GM18520 (cell line): ENCODE data around the gene SIGLEC5.
"Not testable (repeated sequence)": the region's sequence is repeated elsewhere in the genome, so short reads cannot be mapped to it uniquely, and the experiment has no call there.

Experiments
- ATAC-seq: cut with Tn5 transposase; IDR thresholded peaks from one replicate; pipeline ENCODE4 v1.9.1; 2021; ENCODE audit not compliant: unreplicated experiment

SIGLEC5 gene, protein sequence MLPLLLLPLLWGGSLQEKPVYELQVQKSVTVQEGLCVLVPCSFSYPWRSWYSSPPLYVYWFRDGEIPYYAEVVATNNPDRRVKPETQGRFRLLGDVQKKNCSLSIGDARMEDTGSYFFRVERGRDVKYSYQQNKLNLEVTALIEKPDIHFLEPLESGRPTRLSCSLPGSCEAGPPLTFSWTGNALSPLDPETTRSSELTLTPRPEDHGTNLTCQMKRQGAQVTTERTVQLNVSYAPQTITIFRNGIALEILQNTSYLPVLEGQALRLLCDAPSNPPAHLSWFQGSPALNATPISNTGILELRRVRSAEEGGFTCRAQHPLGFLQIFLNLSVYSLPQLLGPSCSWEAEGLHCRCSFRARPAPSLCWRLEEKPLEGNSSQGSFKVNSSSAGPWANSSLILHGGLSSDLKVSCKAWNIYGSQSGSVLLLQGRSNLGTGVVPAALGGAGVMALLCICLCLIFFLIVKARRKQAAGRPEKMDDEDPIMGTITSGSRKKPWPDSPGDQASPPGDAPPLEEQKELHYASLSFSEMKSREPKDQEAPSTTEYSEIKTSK

DNA sequence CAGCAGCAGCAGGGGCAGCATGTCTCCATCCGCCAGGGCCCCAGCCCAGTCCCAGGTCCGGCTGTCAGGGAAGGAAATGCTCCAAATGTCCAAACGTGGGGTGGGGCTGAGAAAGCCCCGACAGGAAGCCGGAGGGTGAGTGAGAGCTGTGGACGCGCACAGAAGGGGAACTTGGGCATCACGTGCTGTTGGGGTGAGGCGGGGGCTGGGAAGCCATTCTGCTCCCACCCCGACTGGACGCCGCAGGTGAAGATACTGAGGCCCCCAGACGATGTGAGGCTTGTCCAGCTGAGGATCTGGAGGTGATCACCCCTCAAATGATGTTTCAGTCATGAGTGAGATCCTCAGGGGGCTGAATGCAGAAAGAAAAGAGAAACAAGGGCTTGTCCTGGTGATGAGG, at the start of gene SIGLEC5:
Gene SIGLEC5 (minus strand): TSS at position 87 of the 400 bp plus-strand sequence. CDS start 66 bp downstream, at position 21.
- ATAC-seq, result not testable (repeated sequence)

DNA sequence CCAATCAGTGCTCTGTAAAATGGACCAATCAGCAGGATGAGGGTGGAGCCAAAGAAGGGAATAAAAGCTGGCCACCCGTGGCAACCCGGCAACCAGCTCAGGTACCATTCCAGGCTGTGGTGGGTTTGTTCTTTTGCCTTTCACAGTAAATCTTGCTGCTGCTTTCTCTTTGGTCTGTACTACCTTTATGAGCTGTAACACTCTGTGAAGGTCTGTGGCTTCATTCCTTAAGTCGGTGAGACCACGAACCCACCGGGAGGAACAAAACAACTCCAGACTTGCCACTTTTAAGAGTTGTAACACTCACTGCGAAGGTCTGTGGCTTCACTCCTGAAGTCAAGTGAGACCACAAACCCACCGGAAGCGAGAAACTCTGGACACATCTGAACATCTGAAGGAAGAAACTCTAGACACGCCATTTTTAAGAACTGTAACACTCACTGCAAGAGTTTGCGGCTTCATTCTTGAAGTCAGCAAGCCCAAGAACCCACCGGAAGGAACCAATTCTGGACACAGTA, 46.4 kb upstream of the SIGLEC5 start:
- ATAC-seq, result no peak

DNA sequence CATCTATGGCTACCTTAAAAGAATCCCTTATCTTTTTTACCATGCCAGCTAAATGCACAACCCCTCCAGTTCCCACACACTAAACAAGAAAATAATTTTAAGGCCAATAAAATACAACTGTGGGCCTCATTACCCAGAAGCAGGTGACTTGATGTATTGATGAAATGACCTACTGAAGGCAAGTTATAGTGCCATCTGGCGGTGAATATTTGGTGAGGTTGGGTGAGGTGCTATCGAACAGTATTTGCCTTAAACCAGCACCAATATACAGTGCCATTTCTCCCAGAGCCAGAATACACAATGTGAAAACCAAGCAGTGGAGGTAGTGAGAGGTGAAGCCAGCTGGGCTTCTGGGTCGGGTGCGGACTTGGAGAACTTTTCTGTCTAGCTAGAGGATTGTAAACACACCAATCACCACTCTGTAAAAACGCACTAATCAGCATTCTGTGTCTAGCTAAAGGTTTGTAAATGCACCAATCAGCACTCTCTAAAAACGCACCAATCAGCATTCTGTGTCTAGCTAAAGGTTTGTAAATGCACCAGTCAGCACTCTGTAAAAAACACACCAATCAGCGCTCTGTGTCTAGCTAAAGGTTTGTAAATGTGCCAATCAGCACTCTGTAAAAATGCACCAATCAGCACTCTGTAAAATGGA, 45.8 kb upstream of the SIGLEC5 start:
- not testable (repeated sequence) for ATAC-seq

DNA sequence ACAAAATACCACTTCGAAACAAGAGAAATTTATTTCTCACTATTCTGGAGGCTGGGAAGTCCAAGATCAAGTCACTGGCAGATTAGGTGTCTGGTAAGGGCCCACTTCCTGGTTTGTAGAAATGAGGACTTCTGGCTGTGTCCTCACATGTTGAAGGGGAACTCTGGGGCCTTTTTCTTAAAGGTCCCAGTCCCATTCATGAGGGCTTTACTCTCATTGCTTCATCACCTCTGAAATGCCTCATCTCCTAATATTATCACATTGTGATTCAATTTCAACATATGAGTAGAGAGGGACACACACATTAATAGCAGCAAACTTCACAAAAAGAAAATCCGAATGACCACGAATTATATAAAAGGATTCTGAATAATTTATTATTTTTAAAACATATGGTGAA, 38.0 kb upstream of the SIGLEC5 start:
- ATAC-seq, result no peak

DNA sequence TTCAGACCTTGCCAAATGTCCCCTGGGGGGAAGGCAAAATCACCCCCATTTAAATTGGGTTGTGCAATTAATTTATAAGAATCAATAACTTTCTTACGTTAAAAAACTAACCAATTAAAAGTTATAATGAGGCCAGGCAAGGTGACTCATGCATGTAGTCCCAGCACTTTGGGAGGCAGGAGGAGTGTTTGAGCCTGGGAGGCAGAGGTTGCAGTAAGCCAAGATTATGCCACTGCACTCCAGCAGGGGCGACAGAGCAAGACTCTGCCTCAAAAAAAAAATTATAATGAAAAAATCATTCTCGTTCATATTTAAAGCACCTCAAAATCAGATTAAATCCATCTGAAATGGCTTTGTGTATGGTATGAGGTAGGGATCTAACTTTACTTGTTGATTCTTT, 34.8 kb upstream of the SIGLEC5 start:
- ATAC-seq, result no peak

DNA sequence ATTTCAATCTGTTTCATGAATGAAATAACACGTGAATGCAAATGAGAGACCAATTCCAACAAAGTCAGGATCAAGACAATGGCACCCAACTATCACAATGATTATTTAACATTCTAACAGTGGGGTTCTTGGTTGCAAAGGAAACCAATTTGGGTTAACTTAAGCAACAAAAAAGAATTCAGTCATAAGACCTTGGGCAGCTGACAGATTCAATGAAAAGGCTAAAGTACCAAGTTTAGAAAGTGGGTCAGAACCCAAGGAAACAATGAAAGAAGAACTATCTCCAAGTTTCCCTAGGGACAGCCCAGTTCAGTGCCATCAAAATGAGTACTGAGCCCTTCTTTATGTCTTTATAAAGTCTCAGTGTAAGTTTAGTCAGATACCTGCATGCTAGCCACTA, 33.9 kb upstream of the SIGLEC5 start:
- ATAC-seq, result no peak

DNA sequence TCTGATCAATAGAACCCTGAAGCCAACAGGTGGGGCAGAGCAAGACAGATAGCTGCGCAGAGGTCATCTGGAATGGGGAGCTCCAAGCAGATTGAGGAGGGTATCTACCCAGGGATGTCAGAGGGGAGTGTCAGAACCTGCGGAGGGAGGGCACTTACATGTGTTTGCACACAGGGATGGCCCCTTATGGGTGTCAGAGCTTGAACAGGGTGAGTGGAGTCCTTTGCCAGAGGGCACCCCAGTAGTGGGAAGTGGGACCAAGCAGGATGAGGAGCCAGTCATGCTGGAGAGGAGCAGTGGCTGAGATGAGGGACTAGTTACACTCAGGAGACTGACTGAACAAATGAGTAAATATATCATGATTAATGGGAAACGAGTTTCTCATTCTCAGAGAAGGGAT, 33.4 kb upstream of the SIGLEC5 start:
- no peak for ATAC-seq

DNA sequence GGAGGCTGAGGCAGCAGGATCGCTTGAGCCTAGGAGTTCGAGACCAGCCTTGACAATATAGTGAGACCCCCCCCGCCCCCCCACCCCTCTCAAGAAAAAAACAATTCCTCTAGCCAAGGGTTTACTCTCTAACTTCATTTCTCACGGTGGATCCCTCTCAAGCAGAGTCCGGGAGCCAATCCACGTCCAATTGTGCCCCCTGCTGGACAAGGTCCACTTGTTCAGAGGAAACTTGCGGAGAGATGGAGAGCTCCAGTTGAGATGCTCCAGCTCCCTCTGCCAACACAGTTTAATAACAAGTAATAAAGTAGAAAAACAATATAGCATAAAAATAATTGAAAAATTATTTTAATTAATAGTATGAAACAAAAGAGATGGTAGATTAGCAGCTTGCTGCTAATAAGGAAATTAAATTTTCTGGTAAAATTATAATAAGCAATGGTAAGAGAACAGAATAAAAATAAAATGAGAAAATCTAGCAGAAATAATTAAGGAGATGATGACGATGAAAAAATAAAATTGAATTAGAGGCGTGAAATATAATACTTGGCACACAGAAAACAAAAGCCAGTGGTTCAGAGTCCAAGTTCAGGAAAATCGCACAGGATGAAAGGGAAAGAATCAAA, 30.9 kb upstream of the SIGLEC5 start:
- no peak for ATAC-seq

DNA sequence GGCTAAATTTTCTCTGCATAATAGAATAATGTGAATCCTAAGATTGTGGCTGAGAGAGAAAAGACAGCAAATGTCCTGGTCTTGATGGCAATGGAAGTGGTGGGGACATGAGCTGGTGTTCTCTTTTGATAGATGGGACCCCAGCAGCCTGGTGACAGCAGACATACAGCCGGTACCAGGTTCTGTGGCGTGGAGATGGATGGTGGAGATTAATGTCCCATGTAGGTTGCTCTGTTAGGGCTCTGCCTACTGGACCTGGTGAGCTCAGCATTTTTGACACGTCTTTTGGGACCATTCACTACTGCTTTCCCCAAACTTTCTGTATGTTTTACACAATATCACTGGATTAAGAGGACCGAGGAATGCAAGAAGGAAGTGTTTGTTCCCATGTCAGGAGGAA, 24.6 kb upstream of the SIGLEC5 start:
- no peak for ATAC-seq

DNA sequence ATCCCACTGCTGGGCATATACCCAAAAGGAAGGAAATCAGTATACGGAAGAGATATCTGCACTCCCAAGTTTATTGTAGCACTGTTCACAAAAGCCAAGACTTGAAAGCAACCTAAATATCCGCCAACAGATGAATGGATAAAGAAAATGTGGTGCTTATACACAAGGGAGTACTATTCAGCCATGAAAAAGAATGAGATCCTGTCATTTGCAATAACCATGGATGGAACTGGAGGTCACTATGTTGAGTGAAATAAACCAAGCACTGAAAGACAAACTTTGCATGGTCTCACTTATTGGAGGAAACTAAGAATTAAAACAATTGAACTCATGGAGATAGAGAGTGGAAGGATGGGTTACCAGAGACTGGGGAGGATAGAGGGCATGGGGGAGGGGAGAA, 23.0 kb upstream of the SIGLEC5 start:
- no peak for ATAC-seq

DNA sequence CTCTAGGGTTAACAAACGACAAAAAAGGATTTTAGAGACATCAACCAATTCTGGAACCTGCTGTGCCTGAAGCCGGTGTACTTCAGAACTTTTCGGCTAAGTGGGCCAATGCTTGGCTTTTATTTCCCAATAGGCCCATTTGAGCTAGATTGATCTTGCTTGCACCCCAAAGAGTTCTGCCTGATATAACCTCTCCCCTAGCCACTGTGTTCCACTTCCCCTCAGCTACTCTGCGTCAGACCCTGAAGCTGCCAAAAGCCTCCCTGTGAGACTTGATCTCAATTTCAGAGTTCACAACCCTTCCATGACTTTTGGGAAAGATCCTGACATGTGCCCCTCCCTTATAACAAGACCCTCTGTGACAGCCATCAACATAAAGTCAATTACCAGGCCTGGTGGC, 22.1 kb upstream of the SIGLEC5 start:
- ATAC-seq, result no peak

DNA sequence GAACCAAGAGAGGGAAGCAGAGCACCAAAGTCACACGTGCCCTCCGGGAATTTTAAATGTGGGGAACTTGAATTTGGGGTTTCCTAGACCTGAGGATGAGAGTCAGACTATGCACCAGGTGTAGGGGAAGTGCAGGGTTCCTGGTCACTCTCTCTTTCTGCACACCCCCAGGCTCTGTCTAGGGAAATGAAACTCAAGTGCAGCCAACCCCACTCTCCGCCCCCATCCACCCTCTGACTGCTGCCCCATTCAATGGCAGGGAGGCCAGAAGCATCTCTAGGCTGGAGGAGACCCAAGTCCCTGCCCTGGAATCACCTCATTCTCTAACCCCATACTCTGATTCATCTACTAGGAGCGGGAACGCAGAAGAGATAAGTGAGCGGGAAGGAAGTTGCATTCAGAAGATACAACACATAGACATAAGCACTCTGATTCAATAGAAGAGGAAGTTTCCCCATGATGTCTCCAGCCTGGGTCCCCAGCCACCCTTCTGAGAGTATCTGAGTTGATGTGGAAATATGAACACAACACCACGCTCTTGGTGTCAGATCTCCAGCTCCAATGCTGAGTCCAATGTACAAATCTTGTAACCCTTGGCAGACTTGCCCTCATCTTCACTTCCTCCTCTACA, 21.1 kb upstream of the SIGLEC5 start:
- no peak for ATAC-seq

DNA sequence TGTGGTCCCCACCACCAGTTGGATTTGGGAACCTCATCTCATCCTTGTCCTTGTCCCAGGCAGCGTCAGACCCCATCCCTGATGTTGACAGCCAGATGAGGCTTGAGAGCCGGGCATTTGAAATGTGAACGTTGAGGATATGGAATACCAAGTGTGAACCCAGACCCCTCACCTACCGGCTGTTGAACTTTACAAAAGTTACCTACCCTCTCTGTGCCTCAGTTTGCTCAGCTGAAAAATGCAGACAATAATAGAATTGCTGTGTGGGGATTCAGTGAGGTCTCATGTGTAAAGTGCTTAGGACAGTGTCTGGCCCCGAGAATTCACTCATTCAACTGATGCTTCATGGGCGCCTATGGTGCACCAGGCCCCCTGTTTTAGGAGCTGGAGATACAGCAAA, 17.1 kb upstream of the SIGLEC5 start:
- no peak for ATAC-seq

DNA sequence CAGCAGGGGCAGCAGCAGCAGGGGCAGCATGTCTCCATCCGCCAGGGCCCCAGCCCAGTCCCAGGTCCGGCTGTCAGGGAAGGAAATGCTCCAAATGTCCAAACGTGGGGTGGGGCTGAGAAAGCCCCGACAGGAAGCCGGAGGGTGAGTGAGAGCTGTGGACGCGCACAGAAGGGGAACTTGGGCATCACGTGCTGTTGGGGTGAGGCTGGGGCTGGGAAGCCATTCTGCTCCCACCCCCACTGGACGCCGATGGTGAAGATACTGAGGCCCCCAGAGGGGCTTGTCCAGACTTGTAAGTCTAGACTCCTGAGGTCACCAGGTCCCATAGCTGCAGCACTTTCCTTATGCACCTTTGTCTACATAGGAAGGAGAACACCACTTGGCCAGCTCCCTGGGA, 16.5 kb upstream of the SIGLEC5 start, which contains the start of gene SIGLEC14:
Gene SIGLEC14 (minus strand): TSS at position 96 of the 400 bp plus-strand sequence. CDS start 66 bp downstream, at position 30.
- not testable (repeated sequence) for ATAC-seq

DNA sequence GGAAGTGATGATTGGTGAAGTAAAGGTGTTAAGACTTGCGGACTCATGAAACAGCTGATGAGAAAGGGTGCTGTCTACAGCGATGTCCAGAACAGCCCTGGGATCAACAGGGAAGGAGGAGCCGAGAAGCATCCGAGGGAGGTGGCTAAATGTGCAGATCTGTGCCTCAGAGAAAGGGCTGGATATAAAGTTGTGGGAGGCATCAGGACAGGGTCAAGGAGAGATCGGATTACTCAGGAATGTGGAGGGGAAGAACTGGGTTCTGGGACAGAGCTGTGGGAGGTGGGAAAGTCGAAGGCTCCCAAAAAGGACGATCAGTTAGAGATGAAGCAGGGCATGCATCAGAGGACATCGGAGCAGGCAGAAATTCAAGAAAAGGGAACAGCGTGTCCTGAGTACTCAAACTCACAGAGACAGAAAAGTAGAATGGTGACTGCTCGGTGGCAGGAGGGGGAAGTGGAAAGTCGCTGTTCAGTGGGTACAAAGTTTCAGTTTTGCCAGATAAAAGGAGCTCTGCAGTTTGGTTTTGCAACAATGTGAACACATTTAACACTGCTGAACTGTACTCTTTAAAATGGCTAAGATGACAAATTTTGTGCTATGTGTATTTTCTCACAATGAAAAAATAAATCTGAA, 14.6 kb upstream of the SIGLEC5 start:
- no peak for ATAC-seq

DNA sequence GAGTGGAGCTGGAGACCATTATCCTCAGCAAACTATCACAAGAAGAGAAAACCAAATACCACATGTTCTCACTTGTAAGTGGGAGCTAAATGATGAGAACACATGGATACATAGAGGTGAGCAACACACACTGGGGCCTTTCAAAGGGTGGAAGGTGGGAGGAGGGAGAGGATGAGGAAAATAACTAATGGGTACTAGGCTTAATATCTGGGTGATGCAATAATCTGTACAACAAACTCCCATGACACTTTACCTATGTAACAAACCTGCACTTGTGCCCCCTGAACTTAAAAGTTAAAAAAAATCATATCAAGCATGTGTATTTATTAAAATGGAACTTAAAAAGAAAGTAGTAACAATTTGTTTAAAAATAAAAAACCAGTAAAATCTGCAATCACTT, 11.4 kb upstream of the SIGLEC5 start:
- no peak for ATAC-seq

DNA sequence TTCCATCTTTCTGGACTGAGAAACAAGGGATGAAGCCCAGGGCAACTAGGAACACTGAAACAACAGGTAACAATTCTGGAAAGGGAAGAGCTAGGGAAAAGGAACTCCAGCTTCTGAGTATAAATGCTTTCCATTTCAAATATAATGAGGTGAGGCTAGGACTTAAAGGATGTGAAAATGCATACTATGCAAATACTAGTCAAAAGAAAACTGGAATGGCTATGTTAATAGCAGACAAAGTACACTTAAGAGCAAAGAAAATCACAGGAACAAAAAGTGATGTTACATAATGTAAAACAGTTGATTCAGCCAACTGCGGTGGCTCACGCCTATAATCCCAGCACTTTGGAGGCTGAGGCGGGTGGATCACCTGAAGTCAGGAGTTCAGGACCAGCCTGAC, 10.2 kb upstream of the SIGLEC5 start:
- no peak for ATAC-seq

DNA sequence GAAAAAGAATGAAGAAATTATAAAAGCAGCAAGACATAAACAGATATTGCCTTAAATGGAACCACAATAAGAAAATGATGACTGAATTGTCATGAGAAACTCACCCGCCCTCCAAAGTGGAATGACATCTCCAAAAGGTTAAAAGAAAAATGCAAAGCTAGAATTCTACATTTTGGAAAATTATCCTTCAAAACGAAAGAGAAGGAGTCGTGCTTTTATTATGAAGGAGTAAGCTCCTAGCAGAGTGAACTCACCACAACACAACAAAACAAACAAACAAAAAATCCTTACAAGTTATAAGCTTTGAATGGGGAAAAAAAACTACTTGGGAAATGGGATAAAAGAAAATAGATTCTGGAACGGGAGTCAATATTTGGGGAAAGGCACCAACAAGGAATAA, 9.7 kb upstream of the SIGLEC5 start:
- no peak for ATAC-seq

DNA sequence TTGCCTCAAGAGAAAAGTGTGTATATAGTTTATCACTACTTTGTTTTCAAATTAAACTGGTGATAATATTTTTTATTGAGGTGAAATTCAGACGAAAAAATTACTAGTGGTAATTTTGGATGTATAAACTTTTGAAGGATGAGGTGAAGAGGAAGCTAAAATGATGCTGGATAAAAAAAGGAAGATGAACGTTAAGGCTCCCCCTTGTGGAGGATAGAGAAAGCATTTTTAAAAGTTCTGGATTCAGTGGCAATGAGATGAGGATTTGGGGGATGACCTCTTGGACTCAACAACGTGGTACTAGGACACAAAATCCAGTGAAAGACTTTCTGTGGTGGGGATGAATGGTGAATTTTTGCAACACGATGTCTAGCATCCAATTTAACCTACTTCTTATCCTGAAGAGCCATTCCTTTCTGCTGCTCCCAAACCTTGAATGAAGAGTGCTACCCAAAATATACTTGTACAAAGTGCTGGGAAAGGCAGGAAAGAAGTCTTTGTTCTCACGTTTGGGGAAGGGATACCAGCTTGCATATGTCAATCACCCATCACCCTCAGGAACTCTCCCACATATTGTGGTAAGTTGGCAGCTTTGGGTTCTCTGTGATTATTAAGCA, 7.3 kb upstream of the SIGLEC5 start:
- no peak for ATAC-seq

DNA sequence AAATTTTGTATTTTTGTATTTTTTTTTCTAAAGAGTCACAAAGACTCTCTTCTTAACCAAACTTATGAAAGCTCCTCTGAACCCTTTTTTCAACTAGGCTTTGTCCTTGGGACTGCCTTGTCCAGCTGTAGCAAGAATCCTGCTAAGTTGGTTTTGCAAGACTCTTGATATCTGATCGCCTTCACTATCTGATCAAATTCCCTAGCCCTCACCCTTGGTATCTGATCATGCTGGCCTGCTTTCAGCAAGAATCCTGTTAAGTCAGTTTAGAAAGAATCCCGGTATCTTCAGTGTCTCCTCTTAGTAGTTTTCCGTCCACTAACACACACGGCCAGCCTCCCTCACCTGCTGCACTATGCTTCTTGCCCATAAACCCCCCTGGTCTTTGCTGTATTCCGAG, 1.9 kb upstream of the SIGLEC5 start:
- no peak for ATAC-seq
